Panc1 (cell line): ENCODE measurements around the gene RFC2. TPM values are rescaled to one million over a fixed set of nuclear protein-coding genes. Genes with fewer than 3 reads are reported as not detected.

ENCODE experiments used
- ATAC-seq: fragments of 200-7000 bp; cut with Tn5 transposase; 2 replicates; pipeline ENCODE4 v1.9.1; 2020; ENCODE audit warnings: mild to moderate bottlenecking, moderate library complexity
- BruUV-seq: library from RNA; stranded (reverse); fragments of 400-500 nt; replicated peaks from 2 replicates; lab custom pipeline; 2021; lab: Mats Ljungman, UMichigan
- CTCF ChIA-PET: fragments of 300-600 bp; sonication (Branson Sonifier 250); formaldehyde crosslinking; loops from one replicate; lab custom pipeline; 2022; ENCODE audit warnings: antibody characterized with exemption; lab: Charles Lee
- POLR2A ChIA-PET: fragments of 300-600 bp; sonication (Branson Sonifier 250); formaldehyde crosslinking; loops from one replicate; lab custom pipeline; 2022; ENCODE audit warnings: antibody characterized with exemption; lab: Charles Lee
- DNase-seq: peaks from one replicate; pipeline ENCODE4 v3.0.0-alpha.2; 2010; ENCODE audit warnings: low read depth, low spot score
- H3K27ac ChIP-seq: 2 replicates; pipeline ENCODE4 v1.5.1; 2011; ENCODE audit warnings: mild to moderate bottlenecking, low read length, inconsistent platforms
- H3K27me3 ChIP-seq: fragments of 200-500 bp; sonication (Bioruptor generic); 2 replicates; pipeline ENCODE4 v1.6.0; 2014; ENCODE audit warnings: low read length, inconsistent platforms; ENCODE audit not compliant: control insufficient read depth, insufficient read depth
- H3K36me3 ChIP-seq: fragments of 200-500 bp; sonication (Bioruptor generic); 2 replicates; pipeline ENCODE4 v1.5.1; 2014; ENCODE audit warnings: inconsistent platforms, mild to moderate bottlenecking, low read length, moderate library complexity; ENCODE audit not compliant: control insufficient read depth, insufficient read depth
- H3K4me1 ChIP-seq: 2 replicates; pipeline ENCODE4 v1.5.1; 2011; ENCODE audit warnings: inconsistent platforms, mild to moderate bottlenecking, low read length, moderate library complexity; ENCODE audit not compliant: control insufficient read depth, insufficient read depth
- H3K4me3 ChIP-seq, 2 experiments: 2 replicates each; pipeline ENCODE4 v1.5.1; 2011 to 2012; ENCODE audit warnings: low read depth in 2 of 2, low read length in 2 of 2, mild to moderate bottlenecking in 2 of 2, inconsistent platforms in 1 of 2, moderate library complexity in 1 of 2
- H3K9me3 ChIP-seq: fragments of 200-500 bp; sonication (Bioruptor generic); 2 replicates; pipeline ENCODE4 v1.5.1; 2014; ENCODE audit warnings: low read depth, mild to moderate bottlenecking, inconsistent platforms, low read length, moderate library complexity; ENCODE audit not compliant: control insufficient read depth, insufficient read depth
- POLR2AphosphoS5 ChIP-seq: IDR thresholded peaks from 2 replicates; pipeline ENCODE4 v1.6.1; 2012; ENCODE audit warnings: mild to moderate bottlenecking, low read depth, low read length, moderate library complexity
- SIN3A ChIP-seq: IDR thresholded peaks from 2 replicates; pipeline ENCODE4 v1.6.1; 2012; ENCODE audit warnings: low read depth, mild to moderate bottlenecking, low read length, moderate library complexity, borderline replicate concordance; ENCODE audit not compliant: insufficient read depth
- TCF7L2 ChIP-seq: IDR thresholded peaks from 2 replicates; pipeline ENCODE4 v1.6.1; 2011; ENCODE audit warnings: mild to moderate bottlenecking, low read depth, low read length, inconsistent platforms
- in situ Hi-C: cut with HindIII; loops from 2 replicates; pipeline ENCODE4 v1.10.0; 2016; ENCODE audit warnings: low sequenced_read_pairs, low pct_unique_long_range_greater_than_20kb
- intact Hi-C: fragments of 100-400 bp; cut with micrococcal nuclease; formaldehyde crosslinking; loops from one replicate; pipeline ENCODE4 v1.10.0; 2022; ENCODE audit not compliant: unreplicated experiment
- total RNA-seq: library from RNA; stranded (reverse); gene quantifications from one replicate; pipeline ENCODE4 v1.2.1, GENCODE V29; 2021; ENCODE audit not compliant: unreplicated experiment
- TF ChIP-seq, protein P1 (sequence below): fragments of 450-650 bp; IDR thresholded peaks from 2 replicates; pipeline ENCODE4 v1.5.1; 2017; ENCODE audit warnings: mild to moderate bottlenecking
- TF ChIP-seq, protein P2 (sequence below), 2 experiments: IDR thresholded peaks; 2 replicates each; pipeline ENCODE4 v1.6.1; 2011 to 2012; ENCODE audit warnings: low read depth in 2 of 2, control low read depth in 1 of 2, low read length in 1 of 2, mild to moderate bottlenecking in 1 of 2, moderate library complexity in 1 of 2; ENCODE audit not compliant: insufficient read depth in 1 of 2

Gene RFC2
- total RNA-seq, 1 experiment from 2014 or later = 56.2 TPM

DNA sequence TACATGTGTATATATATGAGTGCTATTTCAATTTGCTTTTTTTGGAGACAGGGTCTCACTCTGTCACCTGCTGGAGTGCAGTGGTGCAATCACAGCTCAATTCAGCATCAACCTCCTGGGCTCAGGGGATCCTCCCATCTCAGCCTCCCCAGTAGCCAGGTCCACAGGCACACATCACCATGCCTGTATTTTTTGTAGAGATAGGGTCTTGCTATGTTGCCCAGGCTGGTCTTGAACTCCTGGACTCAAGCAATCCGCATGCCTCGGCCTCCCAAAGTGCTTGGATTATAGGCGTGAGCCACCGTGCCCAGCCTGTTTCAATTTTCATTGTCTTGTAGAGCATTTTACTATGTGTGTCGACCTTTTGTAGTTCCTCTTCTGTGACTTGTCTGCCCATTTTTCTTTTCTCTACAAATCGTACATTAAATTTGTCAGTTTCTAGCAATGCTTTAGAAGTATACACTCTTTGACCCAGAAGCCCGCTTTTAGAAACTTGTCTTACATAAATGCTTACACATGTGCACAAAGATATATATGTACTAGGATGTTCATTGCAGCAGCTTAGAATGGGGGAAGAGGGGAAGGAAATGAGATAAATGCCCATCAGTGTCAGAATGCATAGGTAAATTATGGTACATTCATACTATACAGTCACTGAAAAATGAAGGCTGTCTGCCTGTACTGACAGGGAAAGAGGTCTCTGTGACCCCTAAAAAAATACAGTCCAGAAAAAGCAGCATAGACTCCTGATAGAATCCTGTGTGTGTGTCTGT, 12.2 kb upstream of the RFC2 start:
- in situ Hi-C loops = no loop called here
- H3K4me1 ChIP-seq = no peaks in the 10 kb centered on the region
- intact Hi-C loops = no loop called here
- ChIA-PET POLR2A (interaction anchor here (0.6 kb wide), 1 partner anchor 57 kb away, joined by 6 read pairs; no protein-coding TSS in a partner anchor), CTCF (interaction anchor here (0.5 kb wide), 1 partner anchor 11 kb away, joined by 4 read pairs; no protein-coding TSS in a partner anchor)
- TF ChIP-seq, protein P1, sequence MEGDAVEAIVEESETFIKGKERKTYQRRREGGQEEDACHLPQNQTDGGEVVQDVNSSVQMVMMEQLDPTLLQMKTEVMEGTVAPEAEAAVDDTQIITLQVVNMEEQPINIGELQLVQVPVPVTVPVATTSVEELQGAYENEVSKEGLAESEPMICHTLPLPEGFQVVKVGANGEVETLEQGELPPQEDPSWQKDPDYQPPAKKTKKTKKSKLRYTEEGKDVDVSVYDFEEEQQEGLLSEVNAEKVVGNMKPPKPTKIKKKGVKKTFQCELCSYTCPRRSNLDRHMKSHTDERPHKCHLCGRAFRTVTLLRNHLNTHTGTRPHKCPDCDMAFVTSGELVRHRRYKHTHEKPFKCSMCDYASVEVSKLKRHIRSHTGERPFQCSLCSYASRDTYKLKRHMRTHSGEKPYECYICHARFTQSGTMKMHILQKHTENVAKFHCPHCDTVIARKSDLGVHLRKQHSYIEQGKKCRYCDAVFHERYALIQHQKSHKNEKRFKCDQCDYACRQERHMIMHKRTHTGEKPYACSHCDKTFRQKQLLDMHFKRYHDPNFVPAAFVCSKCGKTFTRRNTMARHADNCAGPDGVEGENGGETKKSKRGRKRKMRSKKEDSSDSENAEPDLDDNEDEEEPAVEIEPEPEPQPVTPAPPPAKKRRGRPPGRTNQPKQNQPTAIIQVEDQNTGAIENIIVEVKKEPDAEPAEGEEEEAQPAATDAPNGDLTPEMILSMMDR = no peak
- TF ChIP-seq POLR2AphosphoS5 = no peak
- TF ChIP-seq SIN3A = no peak
- TF ChIP-seq, protein P2, sequence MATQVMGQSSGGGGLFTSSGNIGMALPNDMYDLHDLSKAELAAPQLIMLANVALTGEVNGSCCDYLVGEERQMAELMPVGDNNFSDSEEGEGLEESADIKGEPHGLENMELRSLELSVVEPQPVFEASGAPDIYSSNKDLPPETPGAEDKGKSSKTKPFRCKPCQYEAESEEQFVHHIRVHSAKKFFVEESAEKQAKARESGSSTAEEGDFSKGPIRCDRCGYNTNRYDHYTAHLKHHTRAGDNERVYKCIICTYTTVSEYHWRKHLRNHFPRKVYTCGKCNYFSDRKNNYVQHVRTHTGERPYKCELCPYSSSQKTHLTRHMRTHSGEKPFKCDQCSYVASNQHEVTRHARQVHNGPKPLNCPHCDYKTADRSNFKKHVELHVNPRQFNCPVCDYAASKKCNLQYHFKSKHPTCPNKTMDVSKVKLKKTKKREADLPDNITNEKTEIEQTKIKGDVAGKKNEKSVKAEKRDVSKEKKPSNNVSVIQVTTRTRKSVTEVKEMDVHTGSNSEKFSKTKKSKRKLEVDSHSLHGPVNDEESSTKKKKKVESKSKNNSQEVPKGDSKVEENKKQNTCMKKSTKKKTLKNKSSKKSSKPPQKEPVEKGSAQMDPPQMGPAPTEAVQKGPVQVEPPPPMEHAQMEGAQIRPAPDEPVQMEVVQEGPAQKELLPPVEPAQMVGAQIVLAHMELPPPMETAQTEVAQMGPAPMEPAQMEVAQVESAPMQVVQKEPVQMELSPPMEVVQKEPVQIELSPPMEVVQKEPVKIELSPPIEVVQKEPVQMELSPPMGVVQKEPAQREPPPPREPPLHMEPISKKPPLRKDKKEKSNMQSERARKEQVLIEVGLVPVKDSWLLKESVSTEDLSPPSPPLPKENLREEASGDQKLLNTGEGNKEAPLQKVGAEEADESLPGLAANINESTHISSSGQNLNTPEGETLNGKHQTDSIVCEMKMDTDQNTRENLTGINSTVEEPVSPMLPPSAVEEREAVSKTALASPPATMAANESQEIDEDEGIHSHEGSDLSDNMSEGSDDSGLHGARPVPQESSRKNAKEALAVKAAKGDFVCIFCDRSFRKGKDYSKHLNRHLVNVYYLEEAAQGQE (IDR thresholded peaks at IDR 0.05; ENCODE audit: insufficient read depth in 1 of 2, low read depth in 2 of 2, low read length in 1 of 2) = no peak
- no peak for TF ChIP-seq TCF7L2
- BruUV-seq = no TSS peak
- H3K27ac ChIP-seq = no peak overlapping the region
- DNase-seq = no peak
- no peaks in the 10 kb centered on the region for H3K36me3 ChIP-seq
- no peaks in the 10 kb centered on the region for H3K27me3 ChIP-seq
- no peak for ATAC-seq
- H3K9me3 ChIP-seq = no peaks in the 10 kb centered on the region
- no peak overlapping the region for H3K4me3 ChIP-seq

DNA sequence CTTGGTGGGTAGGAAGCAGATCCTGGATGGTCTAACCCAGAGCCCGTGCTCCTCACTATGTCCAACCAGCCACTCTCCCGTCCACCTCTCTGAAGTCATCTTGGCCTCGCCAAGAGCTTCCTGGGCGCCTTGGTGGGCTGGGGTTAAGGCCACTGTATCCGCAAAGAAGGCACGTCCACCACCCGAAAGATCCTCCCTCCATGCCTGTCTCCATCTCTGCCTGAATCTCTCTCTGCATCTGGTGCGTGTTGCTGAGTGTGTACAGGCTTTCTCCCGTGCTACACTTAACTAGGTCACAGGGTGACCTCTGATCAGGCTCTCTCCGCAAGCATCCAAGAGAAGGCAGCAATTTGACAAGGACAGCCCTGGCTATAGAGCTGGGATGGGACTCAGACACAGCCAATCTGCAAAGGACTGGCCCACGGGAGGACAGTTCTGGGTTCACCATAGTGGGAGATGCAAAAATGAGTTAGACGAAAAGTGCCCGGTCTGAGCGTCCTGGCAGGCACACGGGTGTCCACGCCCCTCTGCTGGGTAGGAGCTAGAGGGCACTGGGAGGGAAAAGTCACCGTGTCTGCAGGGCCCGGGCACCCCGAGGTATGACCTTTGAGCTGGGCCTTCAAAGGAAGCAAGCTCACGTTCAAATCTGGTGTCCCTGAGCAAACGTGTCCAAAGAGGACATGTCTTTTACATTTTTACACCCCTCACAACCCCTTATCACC, 9.4 kb upstream of the RFC2 start:
- DNase-seq (no peak), ATAC-seq (peak; percentile 29; the same call in 1 of the 2 replicates)
- in situ Hi-C loops = no loop called here
- no TSS peak for BruUV-seq
- TF ChIP-seq SIN3A (no peak), TCF7L2 (no peak), POLR2AphosphoS5 (no peak)
- TF ChIP-seq, protein P2 (IDR thresholded peaks at IDR 0.05; ENCODE audit: insufficient read depth in 1 of 2, low read depth in 2 of 2, low read length in 1 of 2) = no peak; a peak in 1 of 4 replicates
- TF ChIP-seq, protein P1 = no peak
- no peak overlapping the region for H3K27ac ChIP-seq
- no peaks in the 10 kb centered on the region for H3K36me3 ChIP-seq
- intact Hi-C loops = no loop called here
- ChIA-PET CTCF (interaction anchor here (0.6 kb wide), 1 partner anchor 73 kb away, joined by 3 read pairs; no protein-coding TSS in a partner anchor), POLR2A (interaction anchor here (0.6 kb wide), 1 partner anchor 25 kb away, joined by 3 read pairs; no protein-coding TSS in a partner anchor)
- H3K4me3 ChIP-seq = no peak overlapping the region
- no peaks in the 10 kb centered on the region for H3K27me3 ChIP-seq
- H3K4me1 ChIP-seq = no peaks in the 10 kb centered on the region
- H3K9me3 ChIP-seq = no peaks in the 10 kb centered on the region
